Measurements from ENCODE around the gene TSEN2. TPM values are rescaled to one million over a fixed set of nuclear protein-coding genes. Genes with fewer than 3 reads are reported as not detected.

TSEN2 gene
- total RNA-seq, 1 donor from 2014 or later, result 28.1 TPM

GRCh38 chr3:12495749-12496452 lies 11.6 kb downstream of the TSEN2 start:
- Mint-ChIP-seq H3K27me3 (ENCODE audit: low read depth) (no peaks in the 10 kb centered on the region), H3K4me3 (no peak overlapping the region), H3K4me1 (no peaks in the 10 kb centered on the region), H3K9me3 (no peaks in the 10 kb centered on the region), H3K36me3 (ENCODE audit: low read depth) (peaks cover 10% of the 10 kb centered on the region), H3K27ac (ENCODE audit: unreplicated experiment) (no peak overlapping the region)
- no peak for DNase-seq (ENCODE audit: low read depth, low spot score)
- peak; percentile 25 for TF ChIP-seq CTCF (conservative IDR thresholded peaks at IDR 0.05)

DNA sequence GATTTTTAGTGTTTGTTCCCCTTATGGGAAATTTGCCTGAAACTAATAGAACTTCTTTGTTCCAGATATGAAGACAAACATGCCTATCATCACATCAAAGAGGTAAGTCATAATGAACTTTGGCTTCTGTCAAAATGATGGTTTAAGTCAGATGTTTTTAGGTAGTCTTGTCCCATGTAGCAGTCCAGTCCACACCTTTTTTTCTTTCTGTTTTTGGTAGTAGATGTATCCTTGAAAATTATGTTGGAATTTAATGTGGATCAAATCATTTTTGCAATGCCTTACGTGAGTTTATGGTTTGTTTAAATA lies 12.1 kb downstream of the TSEN2 start:
- H3K9me3 Mint-ChIP-seq, result no peaks in the 10 kb centered on the region
- H3K4me1 Mint-ChIP-seq, result no peaks in the 10 kb centered on the region
- DNase-seq (ENCODE audit: low read depth, low spot score), result no peak
- peaks cover 10% of the 10 kb centered on the region for H3K36me3 Mint-ChIP-seq (ENCODE audit: low read depth)
- no peak for TF ChIP-seq CTCF (conservative IDR thresholded peaks at IDR 0.05)
- no peaks in the 10 kb centered on the region for H3K27me3 Mint-ChIP-seq (ENCODE audit: low read depth)
- H3K4me3 Mint-ChIP-seq, result no peak overlapping the region
- H3K27ac Mint-ChIP-seq (ENCODE audit: unreplicated experiment), result no peak overlapping the region

- Mint-ChIP-seq H3K27me3 (ENCODE audit: low read depth) (no peaks in the 10 kb centered on the region), H3K4me3 (no peak overlapping the region), H3K27ac (ENCODE audit: unreplicated experiment) (no peak overlapping the region), H3K4me1 (no peaks in the 10 kb centered on the region), H3K9me3 (no peaks in the 10 kb centered on the region), H3K36me3 (ENCODE audit: low read depth) (peaks cover 10% of the 10 kb centered on the region)
- TF ChIP-seq CTCF (conservative IDR thresholded peaks at IDR 0.05), result no peak
- DNase-seq (ENCODE audit: low read depth, low spot score), result no peak
Observed at GRCh38 chr3:12499474-12499873, 15.2 kb downstream of the TSEN2 start.

- Mint-ChIP-seq H3K4me1 (no peaks in the 10 kb centered on the region), H3K27ac (ENCODE audit: unreplicated experiment) (no peak overlapping the region), H3K4me3 (no peak overlapping the region), H3K9me3 (no peaks in the 10 kb centered on the region), H3K36me3 (ENCODE audit: low read depth) (peaks cover 13% of the 10 kb centered on the region), H3K27me3 (ENCODE audit: low read depth) (no peaks in the 10 kb centered on the region)
- TF ChIP-seq CTCF (conservative IDR thresholded peaks at IDR 0.05), result no peak
- no peak for DNase-seq (ENCODE audit: low read depth, low spot score)
Observed at GRCh38 chr3:12501360-12502020, 17.2 kb downstream of the TSEN2 start.

DNA sequence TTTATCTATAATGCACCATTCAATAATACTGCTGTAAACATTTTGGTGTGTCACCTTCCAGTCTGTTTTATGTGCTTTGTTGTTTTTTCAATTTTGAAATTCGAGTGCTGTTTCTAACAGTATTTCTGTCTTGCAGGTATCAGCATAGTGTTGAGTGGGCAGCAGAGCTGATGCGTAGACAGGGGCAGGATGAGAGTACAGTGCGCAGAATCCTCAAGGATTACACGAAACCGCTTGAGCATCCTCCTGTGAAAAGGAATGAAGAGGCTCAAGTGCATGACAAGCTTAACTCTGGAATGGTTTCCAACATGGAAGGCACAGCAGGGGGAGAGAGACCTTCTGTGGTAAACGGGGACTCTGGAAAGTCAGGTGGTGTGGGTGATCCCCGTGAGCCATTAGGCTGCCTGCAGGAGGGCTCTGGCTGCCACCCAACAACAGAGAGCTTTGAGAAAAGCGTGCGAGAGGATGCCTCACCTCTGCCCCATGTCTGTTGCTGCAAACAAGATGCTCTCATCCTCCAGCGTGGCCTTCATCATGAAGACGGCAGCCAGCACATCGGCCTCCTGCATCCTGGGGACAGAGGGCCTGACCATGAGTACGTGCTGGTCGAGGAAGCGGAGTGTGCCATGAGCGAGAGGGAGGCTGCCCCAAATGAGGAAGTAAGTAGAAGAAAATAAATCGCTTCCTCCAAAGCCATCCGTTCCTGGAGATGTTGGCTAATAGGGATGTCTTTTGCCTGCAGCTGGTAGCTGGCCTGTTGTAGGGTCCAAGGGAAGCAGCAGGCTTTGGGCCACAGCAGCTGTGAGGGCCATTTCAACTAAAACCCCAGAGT lies 19.1 kb downstream of the TSEN2 start:
- H3K9me3 Mint-ChIP-seq, result no peaks in the 10 kb centered on the region
- no peaks in the 10 kb centered on the region for H3K27me3 Mint-ChIP-seq (ENCODE audit: low read depth)
- H3K27ac Mint-ChIP-seq (ENCODE audit: unreplicated experiment), result no peak overlapping the region
- TF ChIP-seq CTCF (conservative IDR thresholded peaks at IDR 0.05), result no peak
- no peaks in the 10 kb centered on the region for H3K4me1 Mint-ChIP-seq
- H3K36me3 Mint-ChIP-seq (ENCODE audit: low read depth), result peaks cover 4% of the 10 kb centered on the region
- no peak for DNase-seq (ENCODE audit: low read depth, low spot score)
- no peak overlapping the region for H3K4me3 Mint-ChIP-seq
